Measurements from ENCODE around the gene TTC34. TPM values are rescaled to one million over a fixed set of nuclear protein-coding genes. Genes with fewer than 3 reads are reported as not detected.
A peak's percentile ranks its signal among the peaks of the same experiment; 100 is the strongest.

TTC34 gene
- total RNA-seq, 1 donor from 2014 or later: 0.09 TPM

- Histone ChIP-seq H3K27me3 (peaks cover 14% of the 10 kb centered on the region), H2AFZ (replicated peaks) (no peak overlapping the region), H3K4me2 (no peak overlapping the region), H3K36me3 (no peaks in the 10 kb centered on the region), H3F3A (ENCODE audit: low read depth) (no peaks in the 10 kb centered on the region), H3K79me2 (ENCODE audit: low read depth) (peaks cover 13% of the 10 kb centered on the region), H4K20me1 (ENCODE audit: low read depth) (peaks cover 21% of the 10 kb centered on the region), H3K9ac (no peak overlapping the region), H3K4me1 (peaks cover 11% of the 10 kb centered on the region), H3K4me3 (no peak overlapping the region), H3K9me3 (ENCODE audit: low read depth) (peaks cover 7% of the 10 kb centered on the region), H3K27ac (no peak overlapping the region)
- Mint-ChIP-seq H3K9me3 (peaks cover 22% of the 10 kb centered on the region), H3K27me3 (ENCODE audit: insufficient read depth, low read depth) (peaks cover 6% of the 10 kb centered on the region), H3K36me3 (no peaks in the 10 kb centered on the region), H3K27ac (no peak overlapping the region), H3K4me1 (no peaks in the 10 kb centered on the region), H3K4me3 (peak overlapping the region; percentile 38)
- no peak for TF ChIP-seq EZH2 (IDR thresholded peaks at IDR 0.05)
- TF ChIP-seq EZH2phosphoT487 (IDR thresholded peaks at IDR 0.05): no peak
- no peak for TF ChIP-seq CTCF (IDR thresholded peaks at IDR 0.05)
- no peak for DNase-seq (ENCODE audit: low spot score)
These were observed 157.3 kb downstream of the TTC34 start for GRCh38 chr1:2644171-2644570.

GRCh38 chr1:2643414-2644077 is 157.9 kb downstream of the TTC34 start:
- H3K9me3 Mint-ChIP-seq: peaks cover 18% of the 10 kb centered on the region
- peaks cover 9% of the 10 kb centered on the region for H3K27me3 Mint-ChIP-seq (ENCODE audit: insufficient read depth, low read depth)
- Histone ChIP-seq H4K20me1 (ENCODE audit: low read depth) (peaks cover 21% of the 10 kb centered on the region), H3K27me3 (peaks cover 20% of the 10 kb centered on the region), H3K27ac (no peak overlapping the region), H3F3A (ENCODE audit: low read depth) (no peaks in the 10 kb centered on the region), H3K4me2 (peak overlapping the region; percentile 100), H2AFZ (replicated peaks) (peak overlapping the region; percentile 83), H3K9ac (no peak overlapping the region), H3K4me1 (peaks cover 11% of the 10 kb centered on the region), H3K9me3 (ENCODE audit: low read depth) (peaks cover 7% of the 10 kb centered on the region), H3K79me2 (ENCODE audit: low read depth) (peaks cover 13% of the 10 kb centered on the region), H3K4me3 (peak overlapping the region; percentile 83), H3K36me3 (no peaks in the 10 kb centered on the region)
- TF ChIP-seq EZH2phosphoT487 (IDR thresholded peaks at IDR 0.05) (no peak), CTCF (IDR thresholded peaks at IDR 0.05) (no peak)
- H3K27ac Mint-ChIP-seq: peak overlapping the region; percentile 76
- DNase-seq (ENCODE audit: low spot score): no peak
- H3K36me3 Mint-ChIP-seq: no peaks in the 10 kb centered on the region
- peak overlapping the region; percentile 84 for H3K4me3 Mint-ChIP-seq
- H3K4me1 Mint-ChIP-seq: no peaks in the 10 kb centered on the region

GRCh38 chr1:2642560-2643413 is 158.7 kb downstream of the TTC34 start:
- TF ChIP-seq EZH2 (IDR thresholded peaks at IDR 0.05) (no peak), EZH2phosphoT487 (IDR thresholded peaks at IDR 0.05) (no peak), CTCF (IDR thresholded peaks at IDR 0.05) (no peak)
- peak overlapping the region; percentile 59 for H3K9ac ChIP-seq
- H3K36me3 ChIP-seq: no peaks in the 10 kb centered on the region
- H2AFZ ChIP-seq (replicated peaks): peak overlapping the region; percentile 83
- H3K27me3 ChIP-seq: peaks cover 28% of the 10 kb centered on the region
- H3K36me3 Mint-ChIP-seq: no peaks in the 10 kb centered on the region
- no peak overlapping the region for H3K27ac ChIP-seq
- no peak overlapping the region for H3K27ac Mint-ChIP-seq
- no peaks in the 10 kb centered on the region for H3K4me1 Mint-ChIP-seq
- peaks cover 21% of the 10 kb centered on the region for H4K20me1 ChIP-seq (ENCODE audit: low read depth)
- H3K9me3 ChIP-seq (ENCODE audit: low read depth): peaks cover 7% of the 10 kb centered on the region
- H3K27me3 Mint-ChIP-seq (ENCODE audit: insufficient read depth, low read depth): peaks cover 8% of the 10 kb centered on the region
- H3K4me2 ChIP-seq: peak overlapping the region; percentile 100
- H3K4me1 ChIP-seq: peaks cover 11% of the 10 kb centered on the region
- peaks cover 13% of the 10 kb centered on the region for H3K79me2 ChIP-seq (ENCODE audit: low read depth)
- peak overlapping the region; percentile 83 for H3K4me3 ChIP-seq
- H3F3A ChIP-seq (ENCODE audit: low read depth): no peaks in the 10 kb centered on the region
- peak overlapping the region; percentile 90 for H3K4me3 Mint-ChIP-seq
- H3K9me3 Mint-ChIP-seq: peaks cover 14% of the 10 kb centered on the region
- DNase-seq (ENCODE audit: low spot score): peak; percentile 97

Measured in neural progenitor cell (in vitro differentiated cells).